ENCODE data around the gene ZMYND8.

Gene ZMYND8

GRCh38 chr20:47227576-47227975 is 128.9 kb downstream of the ZMYND8 start:
- DNase-seq (ENCODE audit: insufficient read length, low spot score) (no peak), FAIRE-seq (no peak)
- TF ChIP-seq TAF1 (IDR thresholded peaks at IDR 0.05; ENCODE audit: low read depth, low read length) (no peak), POLR2A (IDR thresholded peaks at IDR 0.05; ENCODE audit: low read depth, low read length) (no peak), PAX5 (IDR thresholded peaks at IDR 0.05; ENCODE audit: insufficient read depth, low read length, severe bottlenecking) (no peak), SPI1 (IDR thresholded peaks at IDR 0.05; ENCODE audit: low read depth, low read length) (no peak), POLR2AphosphoS5 (IDR thresholded peaks at IDR 0.05; ENCODE audit: low read depth, low read length) (no peak), POU2F2 (IDR thresholded peaks at IDR 0.05; ENCODE audit: low read depth, low read length) (no peak)

DNA sequence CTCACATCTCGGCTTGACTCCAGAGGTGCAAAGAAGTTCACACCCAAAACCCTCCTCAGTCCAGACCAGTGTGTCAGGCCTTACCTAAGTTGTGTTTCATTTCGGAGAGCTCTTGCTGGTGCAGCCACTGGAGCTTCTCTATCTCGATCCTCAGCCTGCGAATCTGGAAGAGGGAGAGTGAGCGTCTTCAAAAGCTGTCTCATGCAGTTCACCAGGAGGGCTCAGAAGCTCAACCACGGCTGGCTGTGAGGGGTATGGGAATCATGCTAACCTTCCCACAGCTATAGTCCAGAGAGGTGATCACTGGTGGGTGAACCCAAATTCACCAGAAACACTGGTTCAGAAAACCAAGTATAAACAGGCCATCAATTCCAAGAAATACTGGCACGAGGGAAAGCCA is 129.4 kb downstream of the ZMYND8 start:
- DNase-seq (ENCODE audit: insufficient read length, low spot score) (no peak), FAIRE-seq (no peak)
- TF ChIP-seq POLR2AphosphoS5 (IDR thresholded peaks at IDR 0.05; ENCODE audit: low read depth, low read length) (no peak), TAF1 (IDR thresholded peaks at IDR 0.05; ENCODE audit: low read depth, low read length) (no peak), SPI1 (IDR thresholded peaks at IDR 0.05; ENCODE audit: low read depth, low read length) (no peak), POLR2A (IDR thresholded peaks at IDR 0.05; ENCODE audit: low read depth, low read length) (no peak), POU2F2 (IDR thresholded peaks at IDR 0.05; ENCODE audit: low read depth, low read length) (no peak), PAX5 (IDR thresholded peaks at IDR 0.05; ENCODE audit: insufficient read depth, low read length, severe bottlenecking) (no peak)

DNA sequence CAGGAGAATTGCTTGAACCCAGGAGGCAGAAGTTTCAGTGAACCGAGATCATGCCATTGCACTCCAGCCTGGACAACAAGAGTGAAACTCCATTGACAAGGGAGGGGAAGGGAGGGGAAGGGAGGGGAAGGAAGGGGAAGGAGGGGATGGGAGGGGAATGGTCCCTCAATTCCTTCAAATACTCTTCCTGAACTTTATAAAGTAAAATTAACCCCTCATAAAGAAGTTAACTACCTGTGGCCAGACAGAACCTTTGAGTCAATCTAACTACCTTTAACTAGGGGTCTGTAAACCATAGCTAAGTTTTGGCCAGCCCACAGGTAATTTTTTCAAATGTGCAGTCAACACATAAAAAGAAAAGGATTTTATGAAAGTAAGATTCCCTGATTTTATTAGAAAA is 131.0 kb downstream of the ZMYND8 start:
- TF ChIP-seq POLR2A (IDR thresholded peaks at IDR 0.05; ENCODE audit: low read depth, low read length) = no peak
- FAIRE-seq (no peak), DNase-seq (ENCODE audit: insufficient read length, low spot score) (no peak)

DNA sequence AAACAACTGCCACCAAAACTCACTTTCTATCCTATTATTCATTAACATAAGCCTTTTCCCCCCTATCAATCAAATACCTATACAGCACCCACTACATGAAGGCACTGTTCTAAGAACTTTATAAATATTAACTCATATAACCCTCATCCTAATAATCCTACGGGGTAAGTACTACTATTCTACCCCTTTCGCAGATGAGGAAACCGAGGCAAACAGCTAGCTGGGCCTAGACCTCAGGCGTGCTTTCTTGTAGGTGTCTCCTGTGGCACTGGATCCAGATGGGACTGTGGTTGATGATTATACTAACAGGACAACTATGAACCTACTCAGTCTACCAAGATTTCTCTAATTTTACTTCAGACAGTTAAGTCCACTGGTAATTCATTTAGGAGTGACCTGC is 131.6 kb downstream of the ZMYND8 start:
- DNase-seq (ENCODE audit: insufficient read length, low spot score) = no peak
- no peak for FAIRE-seq
- TF ChIP-seq POLR2A (IDR thresholded peaks at IDR 0.05; ENCODE audit: low read depth, low read length) (no peak), TAF1 (IDR thresholded peaks at IDR 0.05; ENCODE audit: low read depth, low read length) (no peak), PAX5 (IDR thresholded peaks at IDR 0.05; ENCODE audit: insufficient read depth, low read length, severe bottlenecking) (no peak), POLR2AphosphoS5 (IDR thresholded peaks at IDR 0.05; ENCODE audit: low read depth, low read length) (no peak), SPI1 (IDR thresholded peaks at IDR 0.05; ENCODE audit: low read depth, low read length) (no peak), POU2F2 (IDR thresholded peaks at IDR 0.05; ENCODE audit: low read depth, low read length) (no peak)

GRCh38 chr20:47224300-47224791 is 132.2 kb downstream of the ZMYND8 start:
- DNase-seq (ENCODE audit: insufficient read length, low spot score) (no peak), FAIRE-seq (no peak)
- TF ChIP-seq SPI1 (IDR thresholded peaks at IDR 0.05; ENCODE audit: low read depth, low read length) = no peak
- TF ChIP-seq POLR2AphosphoS5 (IDR thresholded peaks at IDR 0.05; ENCODE audit: low read depth, low read length) = peak; percentile 25; the same call in 1 of the 2 replicates

DNA sequence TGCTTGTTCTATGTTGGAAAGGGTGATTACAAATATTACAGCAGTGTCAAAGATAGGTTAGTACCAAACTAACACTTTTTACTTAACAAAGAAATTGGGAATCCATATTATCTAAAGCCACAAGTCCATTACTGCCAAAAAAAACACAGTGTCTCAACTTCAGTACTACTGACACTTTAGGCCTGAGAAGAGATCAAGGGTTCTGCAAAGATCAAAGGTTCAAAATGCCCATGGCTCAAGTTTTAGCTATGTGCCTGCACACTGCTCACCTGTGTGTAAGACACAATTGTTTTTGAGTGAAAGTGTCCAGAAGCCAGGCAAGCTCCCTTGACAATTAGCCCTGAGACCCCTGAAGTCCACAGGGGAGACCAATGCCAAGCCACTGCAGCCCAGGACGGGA is 132.6 kb downstream of the ZMYND8 start:
- FAIRE-seq = no peak
- TF ChIP-seq PAX5 (IDR thresholded peaks at IDR 0.05; ENCODE audit: insufficient read depth, low read length, severe bottlenecking) (no peak), POLR2AphosphoS5 (IDR thresholded peaks at IDR 0.05; ENCODE audit: low read depth, low read length) (no peak), POLR2A (IDR thresholded peaks at IDR 0.05; ENCODE audit: low read depth, low read length) (no peak), SPI1 (IDR thresholded peaks at IDR 0.05; ENCODE audit: low read depth, low read length) (no peak), POU2F2 (IDR thresholded peaks at IDR 0.05; ENCODE audit: low read depth, low read length) (no peak), TAF1 (IDR thresholded peaks at IDR 0.05; ENCODE audit: low read depth, low read length) (no peak)

DNA sequence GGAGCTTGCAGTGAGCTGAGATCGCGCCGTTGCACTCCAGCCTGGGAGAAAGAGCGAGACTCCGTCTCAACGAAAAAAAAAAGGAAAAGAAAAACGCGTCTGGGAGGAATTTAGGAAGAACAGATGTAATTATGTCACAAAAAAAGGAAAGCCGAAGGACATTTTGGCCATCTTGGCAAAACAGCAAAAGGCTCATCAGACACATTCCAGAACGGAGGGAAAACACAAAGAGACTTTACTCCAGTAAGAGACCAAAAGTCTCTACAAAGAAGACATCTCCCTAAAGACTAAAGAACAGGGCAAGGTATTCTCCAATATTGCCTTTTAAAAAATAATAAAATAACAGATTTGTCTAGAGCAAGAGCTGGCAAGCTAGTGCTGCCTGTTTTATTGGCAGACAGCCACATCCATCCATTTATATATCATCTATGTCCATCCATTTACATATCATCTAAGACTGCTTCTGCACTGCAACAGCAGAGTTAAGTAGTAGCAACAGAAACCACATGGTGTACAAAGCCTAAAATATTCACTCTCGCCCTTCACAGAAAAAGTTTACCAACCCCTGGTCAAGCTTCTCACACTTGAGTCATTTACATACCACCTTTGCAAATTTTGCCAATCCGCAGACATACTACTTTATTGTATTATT is 133.9 kb downstream of the ZMYND8 start:
- FAIRE-seq (no peak), DNase-seq (ENCODE audit: insufficient read length, low spot score) (no peak)
- TF ChIP-seq POLR2AphosphoS5 (IDR thresholded peaks at IDR 0.05; ENCODE audit: low read depth, low read length) (no peak), SPI1 (IDR thresholded peaks at IDR 0.05; ENCODE audit: low read depth, low read length) (no peak)

More for the DNA sequence above, 132.6 kb downstream of the ZMYND8 start:
- no peak for DNase-seq (ENCODE audit: insufficient read length, low spot score)

DNA sequence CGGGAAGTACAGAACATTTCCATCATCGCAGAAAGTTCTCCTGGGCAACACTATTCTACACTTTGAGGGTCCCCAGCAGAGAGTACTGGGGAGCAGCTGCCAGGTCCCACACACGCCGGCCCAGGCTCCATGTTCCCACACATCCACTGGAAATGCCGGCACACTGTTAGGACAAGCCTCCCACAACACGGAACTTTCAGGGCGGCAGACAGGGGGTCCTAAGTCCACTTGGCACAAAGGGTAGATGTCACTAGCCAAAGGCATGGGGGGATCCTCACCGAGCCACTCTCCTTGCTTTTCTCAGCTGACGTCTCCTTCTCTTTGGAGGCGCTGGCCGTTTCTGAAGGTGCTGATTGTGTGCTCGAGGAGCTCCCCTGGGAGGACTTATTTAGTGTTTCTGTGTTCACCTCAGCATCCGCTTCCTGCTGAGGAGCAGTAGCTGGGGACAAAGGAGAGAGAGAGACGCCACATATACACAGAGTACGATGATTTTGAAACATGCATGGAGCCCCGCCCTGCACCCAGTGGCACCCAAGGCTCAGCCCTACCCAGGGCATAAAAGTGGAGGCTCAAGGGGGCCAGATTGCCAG is 135.4 kb downstream of the ZMYND8 start:
- TF ChIP-seq POLR2AphosphoS5 (IDR thresholded peaks at IDR 0.05; ENCODE audit: low read depth, low read length) = no peak
- TF ChIP-seq POU2F2 (IDR thresholded peaks at IDR 0.05; ENCODE audit: low read depth, low read length) = no peak
- DNase-seq (ENCODE audit: insufficient read length, low spot score) = no peak
- no peak for FAIRE-seq

- no peak for FAIRE-seq
- TF ChIP-seq POU2F2 (IDR thresholded peaks at IDR 0.05; ENCODE audit: low read depth, low read length) = no peak
- TF ChIP-seq POLR2AphosphoS5 (IDR thresholded peaks at IDR 0.05; ENCODE audit: low read depth, low read length) = no peak
- no peak for TF ChIP-seq PAX5 (IDR thresholded peaks at IDR 0.05; ENCODE audit: insufficient read depth, low read length, severe bottlenecking)
- no peak for TF ChIP-seq SPI1 (IDR thresholded peaks at IDR 0.05; ENCODE audit: low read depth, low read length)
- no peak for TF ChIP-seq POLR2A (IDR thresholded peaks at IDR 0.05; ENCODE audit: low read depth, low read length)
- no peak for TF ChIP-seq TAF1 (IDR thresholded peaks at IDR 0.05; ENCODE audit: low read depth, low read length)
- DNase-seq (ENCODE audit: insufficient read length, low spot score) = peak; percentile 41
Measured at GRCh38 chr20:47220161-47220582, 136.3 kb downstream of the ZMYND8 start.

- FAIRE-seq = no peak
- TF ChIP-seq PAX5 (IDR thresholded peaks at IDR 0.05; ENCODE audit: insufficient read depth, low read length, severe bottlenecking) = no peak
- no peak for TF ChIP-seq POLR2AphosphoS5 (IDR thresholded peaks at IDR 0.05; ENCODE audit: low read depth, low read length)
- TF ChIP-seq SPI1 (IDR thresholded peaks at IDR 0.05; ENCODE audit: low read depth, low read length) = no peak
- TF ChIP-seq TAF1 (IDR thresholded peaks at IDR 0.05; ENCODE audit: low read depth, low read length) = no peak
- TF ChIP-seq POLR2A (IDR thresholded peaks at IDR 0.05; ENCODE audit: low read depth, low read length) = no peak
- no peak for TF ChIP-seq POU2F2 (IDR thresholded peaks at IDR 0.05; ENCODE audit: low read depth, low read length)
- DNase-seq (ENCODE audit: insufficient read length, low spot score) = no peak
Measured at GRCh38 chr20:47217482-47218446, 138.7 kb downstream of the ZMYND8 start.
